GM19467 (cell line): ENCODE measurements around the gene PDK2.
A peak's percentile ranks its signal among the peaks of the same experiment; 100 is the strongest.

Experiments used
- ATAC-seq: cut with Tn5 transposase; IDR thresholded peaks from one replicate; pipeline ENCODE4 v1.9.1; 2021; ENCODE audit warnings: mild to moderate bottlenecking, moderate library complexity; ENCODE audit not compliant: unreplicated experiment

Gene PDK2

DNA sequence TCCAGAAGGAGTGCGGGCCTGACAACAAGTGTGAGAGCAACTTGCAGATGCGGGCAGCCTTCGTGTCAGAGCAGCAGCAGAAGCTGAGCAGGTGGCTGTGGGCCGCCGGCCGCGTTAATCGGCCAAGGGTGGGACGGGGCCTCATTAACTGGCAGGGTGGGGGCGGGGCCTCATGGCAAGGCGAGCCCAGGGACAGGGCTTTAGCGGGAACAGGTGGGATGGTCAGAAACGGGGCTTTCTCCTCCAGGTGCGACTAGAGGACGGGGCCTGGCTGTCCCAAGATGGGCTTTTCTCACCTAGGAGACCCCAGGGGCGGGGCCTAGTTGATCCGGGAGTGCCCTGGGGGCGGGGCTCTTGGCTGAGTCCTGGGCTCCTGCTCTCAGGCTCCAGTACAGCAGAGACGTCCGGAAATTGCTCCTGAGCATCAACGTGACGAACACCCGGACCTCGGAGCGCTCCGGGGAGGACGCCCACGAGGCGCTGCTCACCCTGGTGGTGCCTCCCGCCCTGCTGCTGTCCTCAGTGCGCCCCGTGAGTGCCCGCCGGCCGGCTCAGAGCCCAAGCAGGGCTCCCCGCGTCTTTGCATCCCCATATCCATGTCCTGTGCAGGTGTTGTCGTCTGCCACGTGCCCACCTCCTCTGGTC is 18.4 kb upstream of the PDK2 start:
- ATAC-seq, result no peak

GRCh38 chr17:50078430-50078829 is 16.7 kb upstream of the PDK2 start:
- no peak for ATAC-seq

DNA sequence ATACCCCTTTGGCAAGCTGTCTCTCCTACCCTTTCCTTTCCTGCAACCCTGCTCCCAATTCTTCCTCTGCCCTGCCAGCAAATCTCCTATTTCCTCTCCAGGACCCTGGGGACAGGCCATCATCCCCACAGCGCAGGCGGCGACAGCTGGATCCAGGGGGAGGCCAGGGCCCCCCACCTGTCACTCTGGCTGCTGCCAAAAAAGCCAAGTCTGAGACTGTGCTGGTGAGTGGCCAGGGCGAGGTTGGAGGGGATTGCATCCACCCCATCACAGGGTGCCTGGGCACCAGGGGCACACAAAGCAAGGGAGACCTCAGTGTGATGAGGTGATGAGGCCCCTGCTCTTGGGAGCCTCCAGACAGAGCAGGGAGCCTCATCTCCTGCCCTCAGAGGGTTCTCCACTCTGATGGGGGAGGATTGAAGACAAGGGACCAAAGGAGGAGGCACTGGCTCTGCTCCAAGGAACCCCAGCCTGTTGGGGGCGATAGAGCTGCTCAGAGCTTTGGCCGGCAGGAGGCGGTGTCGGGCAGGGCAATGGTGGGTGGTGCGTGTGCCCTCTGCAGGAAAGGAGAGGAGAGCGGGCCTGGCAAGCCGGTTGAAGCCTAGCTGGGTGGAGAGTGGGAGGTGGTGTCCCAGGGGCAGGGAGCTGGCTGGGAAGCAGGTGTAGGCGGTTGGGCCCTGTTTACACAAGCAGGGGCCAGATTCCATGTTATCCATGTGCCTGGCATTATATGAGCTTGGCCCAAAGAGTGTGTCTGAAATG is 15.6 kb upstream of the PDK2 start:
- no peak for ATAC-seq

- ATAC-seq, result no peak
Measured at GRCh38 chr17:50080096-50080480, 15.1 kb upstream of the PDK2 start.

DNA sequence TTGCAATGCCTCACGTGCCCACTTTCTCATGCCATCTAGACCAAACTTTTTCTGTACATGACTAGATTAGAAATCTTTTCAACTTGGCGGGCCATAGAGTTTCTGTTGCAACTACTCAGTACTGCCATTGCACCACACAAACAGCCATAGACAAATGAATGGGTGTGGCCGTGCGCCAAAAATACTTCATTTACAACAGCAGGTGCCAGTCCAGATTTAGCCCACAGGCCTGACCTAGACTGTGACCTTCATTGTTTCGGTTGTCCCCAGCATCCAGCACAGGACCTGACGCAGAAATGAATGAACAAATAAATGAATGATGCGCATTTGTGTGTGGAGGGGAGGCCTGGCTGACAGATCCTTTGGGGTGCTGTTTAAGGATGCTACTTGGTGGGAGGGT is 14.3 kb upstream of the PDK2 start:
- no peak for ATAC-seq

GRCh38 chr17:50081757-50082156 is 13.4 kb upstream of the PDK2 start:
- ATAC-seq, result no peak

DNA sequence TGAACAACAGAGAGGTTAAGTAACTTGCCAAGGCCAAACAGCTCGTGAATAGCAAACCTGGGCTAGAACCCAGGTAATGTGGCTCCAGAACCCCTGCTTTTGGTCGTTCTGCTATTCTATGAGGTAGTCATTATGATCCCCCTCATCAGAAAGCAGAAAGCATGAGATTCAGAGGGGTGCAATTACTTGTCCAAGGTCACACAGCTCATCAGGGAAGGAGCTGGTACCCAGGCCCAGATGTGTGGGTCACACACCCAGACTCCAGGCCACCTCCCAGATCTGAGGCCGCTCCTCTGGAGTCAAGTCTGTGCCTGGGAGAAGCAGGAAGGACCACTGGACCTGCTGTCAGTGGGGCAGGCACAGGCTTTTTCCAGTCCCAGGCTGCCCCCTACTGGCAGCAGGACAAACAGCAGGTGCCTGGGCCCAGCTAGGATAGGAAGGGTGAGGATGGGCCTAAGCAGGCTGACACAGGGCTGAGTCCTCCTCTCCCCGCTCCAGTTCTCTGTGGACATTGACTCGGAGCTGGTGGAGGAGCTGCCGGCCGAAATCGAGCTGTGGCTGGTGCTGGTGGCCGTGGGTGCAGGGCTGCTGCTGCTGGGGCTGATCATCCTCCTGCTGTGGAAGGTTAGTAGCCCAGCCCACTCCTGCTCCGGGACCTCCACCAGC is 7.8 kb upstream of the PDK2 start:
- peak; percentile 66 for ATAC-seq

DNA sequence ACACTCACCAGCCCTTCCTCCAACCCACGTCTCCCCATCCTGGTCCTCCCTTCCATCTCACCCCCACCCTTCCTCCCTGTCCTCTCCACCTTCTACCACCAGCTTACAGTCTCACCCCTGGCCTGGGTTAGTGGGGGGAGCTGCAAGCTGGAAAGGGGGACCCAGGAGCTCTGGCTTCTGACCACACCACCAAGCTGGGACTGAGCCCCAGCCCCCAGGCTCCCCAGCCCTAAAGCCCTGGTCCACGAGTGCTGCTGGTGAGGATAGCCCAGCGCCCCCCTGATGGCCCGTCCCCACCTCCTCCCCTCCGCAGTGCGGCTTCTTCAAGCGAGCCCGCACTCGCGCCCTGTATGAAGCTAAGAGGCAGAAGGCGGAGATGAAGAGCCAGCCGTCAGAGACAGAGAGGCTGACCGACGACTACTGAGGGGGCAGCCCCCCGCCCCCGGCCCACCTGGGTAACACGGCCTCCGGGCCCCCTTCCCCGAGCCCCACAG is 7.2 kb upstream of the PDK2 start:
- ATAC-seq, result no peak

DNA sequence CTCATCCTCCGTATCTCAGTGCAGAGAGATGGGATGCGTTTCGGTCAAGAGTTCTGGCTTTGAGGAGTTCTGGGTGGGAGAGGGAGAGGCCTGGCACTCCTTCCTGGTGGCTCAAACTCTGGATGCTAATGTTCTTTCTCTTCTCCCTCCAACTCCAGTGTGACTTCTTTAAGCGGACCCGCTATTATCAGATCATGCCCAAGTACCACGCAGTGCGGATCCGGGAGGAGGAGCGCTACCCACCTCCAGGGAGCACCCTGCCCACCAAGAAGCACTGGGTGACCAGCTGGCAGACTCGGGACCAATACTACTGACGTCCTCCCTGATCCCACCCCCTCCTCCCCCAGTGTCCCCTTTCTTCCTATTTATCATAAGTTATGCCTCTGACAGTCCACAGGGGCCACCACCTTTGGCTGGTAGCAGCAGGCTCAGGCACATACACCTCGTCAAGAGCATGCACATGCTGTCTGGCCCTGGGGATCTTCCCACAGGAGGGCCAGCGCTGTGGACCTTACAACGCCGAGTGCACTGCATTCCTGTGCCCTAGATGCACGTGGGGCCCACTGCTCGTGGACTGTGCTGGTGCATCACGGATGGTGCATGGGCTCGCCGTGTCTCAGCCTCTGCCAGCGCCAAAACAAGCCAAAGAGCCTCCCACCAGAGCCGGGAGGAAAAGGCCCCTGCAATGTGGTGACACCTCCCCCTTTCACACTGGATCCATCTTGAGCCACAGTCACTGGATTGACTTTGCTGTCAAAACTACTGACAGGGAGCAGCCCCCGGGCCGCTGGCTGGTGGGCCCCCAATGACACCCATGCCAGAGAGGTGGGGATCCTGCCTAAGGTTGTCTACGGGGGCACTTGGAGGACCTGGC is 6.0 kb upstream of the PDK2 start:
- ATAC-seq, result no peak

DNA sequence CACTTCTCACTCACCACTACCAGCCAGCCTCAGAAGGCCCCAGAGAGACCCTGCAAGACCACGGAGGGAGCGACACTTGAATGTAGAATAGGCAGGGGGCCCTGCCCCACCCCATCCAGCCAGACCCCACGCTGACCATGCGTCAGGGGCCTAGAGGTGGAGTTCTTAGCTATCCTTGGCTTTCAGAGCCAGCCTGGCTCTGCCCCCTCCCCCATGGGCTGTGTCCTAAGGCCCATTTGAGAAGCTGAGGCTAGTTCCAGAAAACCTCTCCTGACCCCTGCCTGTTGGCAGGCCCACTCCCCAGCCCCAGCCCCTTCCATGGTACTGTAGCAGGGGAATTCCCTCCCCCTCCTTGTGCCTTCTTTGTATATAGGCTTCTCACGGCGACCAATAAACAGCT is 5.1 kb upstream of the PDK2 start:
- ATAC-seq, result no peak

DNA sequence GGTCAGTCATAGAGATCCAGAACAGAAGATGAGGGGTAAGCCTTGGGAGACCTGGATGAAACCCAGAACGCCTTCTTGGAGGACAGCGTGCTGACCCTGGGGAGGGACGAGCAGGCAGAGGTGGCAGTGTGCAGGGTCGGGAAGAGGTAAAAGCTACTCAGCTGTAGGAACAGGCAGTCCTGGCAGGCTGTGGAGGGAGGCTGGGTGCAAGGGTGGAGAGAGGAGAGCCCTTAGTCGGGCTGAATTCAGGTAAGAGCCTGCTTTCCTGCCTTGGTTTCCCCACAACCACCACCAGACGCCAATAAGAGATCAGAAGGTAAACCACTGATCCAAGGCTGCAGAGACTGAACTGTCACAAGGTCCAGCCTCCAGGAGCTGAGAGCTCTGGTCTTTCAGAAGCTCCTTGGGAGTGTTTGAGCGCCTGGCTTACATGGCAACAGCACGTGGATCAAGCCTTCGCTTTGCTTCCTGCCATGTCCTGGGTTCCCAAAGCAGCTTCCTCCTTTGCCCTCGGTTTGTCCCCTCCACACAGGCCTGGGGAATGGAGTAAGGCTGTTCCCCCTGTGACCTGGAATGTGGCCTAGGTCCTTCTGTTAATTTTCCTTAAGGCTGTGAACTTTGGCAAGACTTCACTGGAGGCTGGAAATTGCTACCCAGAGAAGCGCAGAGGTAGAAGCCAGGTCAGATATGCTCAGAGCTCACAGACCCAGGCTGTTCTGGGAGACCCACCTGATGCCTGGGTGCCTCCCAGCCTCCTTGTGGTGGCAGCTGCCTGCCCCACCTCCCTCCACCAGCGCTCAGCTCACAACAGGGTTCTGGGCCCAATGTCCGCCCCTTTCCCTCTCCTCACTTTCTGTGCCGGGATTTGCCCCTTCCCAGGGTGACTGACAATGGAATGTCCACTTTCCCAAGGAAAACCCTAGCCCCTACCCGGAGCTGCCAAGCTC is 3.9 kb upstream of the PDK2 start:
- no peak for ATAC-seq

DNA sequence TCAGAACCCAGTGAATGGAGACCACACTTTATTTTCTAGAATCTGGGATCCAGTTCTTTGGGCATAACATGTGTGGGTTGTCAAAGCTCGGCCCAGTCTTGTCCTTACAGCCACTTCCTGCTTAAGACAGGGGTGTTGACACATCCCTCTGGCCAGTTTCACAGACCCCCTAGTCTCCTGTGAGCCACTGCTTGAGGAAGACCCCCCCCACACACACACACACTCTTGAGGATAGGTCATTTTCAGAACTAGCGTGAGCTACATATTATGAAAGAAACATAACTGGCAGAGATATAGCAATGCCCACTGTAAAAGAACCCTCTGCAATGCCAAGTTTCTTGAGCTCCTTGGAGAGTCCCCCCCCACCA is 3.2 kb upstream of the PDK2 start:
- no peak for ATAC-seq

DNA sequence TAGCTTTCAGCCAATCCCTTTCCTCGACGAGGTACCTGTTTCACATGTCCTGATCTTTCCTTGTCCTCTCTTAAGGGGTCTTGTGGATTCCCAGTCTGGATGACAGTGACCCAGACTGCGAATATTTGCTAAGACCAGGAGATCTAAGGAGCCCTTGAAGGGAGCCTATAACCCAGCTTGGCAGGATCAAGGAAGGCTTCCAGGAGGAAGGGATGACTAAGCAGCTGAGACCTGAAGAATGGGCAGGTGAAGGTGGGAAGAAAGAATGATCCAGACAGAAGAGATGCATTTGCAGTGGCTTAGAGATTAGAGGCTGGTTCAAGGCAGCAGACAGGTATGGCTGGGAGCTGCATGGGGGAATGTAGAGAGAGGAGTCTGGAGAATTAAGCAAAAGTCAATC is 1.9 kb upstream of the PDK2 start:
- no peak for ATAC-seq

DNA sequence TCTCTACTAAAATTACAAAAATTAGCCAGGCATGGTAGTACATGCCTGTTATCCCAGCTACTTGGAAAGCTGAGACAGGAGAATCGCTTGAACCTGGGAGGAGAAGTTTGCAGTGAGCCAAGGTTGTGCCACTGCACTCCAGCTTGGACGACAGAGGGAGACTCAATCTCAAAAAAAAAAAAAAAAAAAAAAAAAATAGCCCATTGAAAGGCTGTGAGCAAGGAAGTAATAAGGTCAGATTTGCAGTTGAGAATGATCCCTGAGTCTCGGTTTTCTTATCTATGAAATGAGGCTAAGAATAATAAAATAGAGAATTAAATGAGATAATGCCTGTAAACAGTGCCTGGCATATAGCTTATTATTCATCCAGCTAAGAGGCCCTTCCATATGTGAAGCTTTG is 1.3 kb upstream of the PDK2 start:
- no peak for ATAC-seq

DNA sequence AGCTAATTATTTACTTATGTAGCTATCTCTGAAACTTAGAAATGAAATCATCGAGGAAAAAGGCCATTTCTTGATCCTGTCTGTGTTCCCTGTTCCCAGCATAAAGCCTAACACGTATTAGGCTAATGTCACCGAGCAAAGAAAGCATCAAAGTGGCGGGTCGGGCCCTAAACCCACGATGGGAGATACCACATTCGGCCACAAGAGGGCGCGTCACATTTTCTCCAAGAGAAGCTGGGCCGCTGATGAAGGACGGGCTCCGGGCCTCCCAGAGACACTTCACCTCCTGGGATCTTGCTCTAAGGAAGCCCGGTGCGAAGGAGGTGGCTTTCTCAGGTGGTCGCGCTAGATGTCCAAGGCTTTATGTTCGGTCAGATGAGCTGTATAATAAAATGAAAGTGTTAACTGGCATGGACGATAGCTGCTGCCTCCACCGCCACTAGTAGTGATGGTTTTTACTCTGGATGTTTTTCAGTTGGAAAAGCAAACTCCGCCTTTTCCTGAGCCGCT is 853 bp upstream of the PDK2 start:
- ATAC-seq, result no peak

GRCh38 chr17:50095626-50096037 is 481 bp downstream of the PDK2 start:
- no peak for ATAC-seq

DNA sequence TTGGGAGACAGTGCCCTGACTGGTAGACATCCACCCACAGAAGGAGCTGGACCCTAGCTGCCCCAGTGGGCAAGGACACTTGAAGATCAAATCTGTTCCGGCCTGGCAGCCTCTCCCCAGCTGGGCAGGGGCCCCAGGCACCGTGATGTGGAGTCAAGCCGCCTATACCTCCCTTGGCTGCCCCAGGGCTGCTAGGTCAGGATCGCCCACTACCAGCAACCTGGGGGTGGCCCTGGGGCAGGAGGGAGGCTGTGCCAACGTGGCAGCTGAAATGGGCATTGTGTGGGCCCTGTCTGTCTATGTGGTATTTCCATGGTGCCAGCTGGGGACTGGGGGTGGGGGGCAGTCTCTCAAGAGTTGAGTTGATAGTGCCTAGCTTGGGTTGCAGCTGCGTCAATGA is 941 bp downstream of the PDK2 start:
- no peak for ATAC-seq

DNA sequence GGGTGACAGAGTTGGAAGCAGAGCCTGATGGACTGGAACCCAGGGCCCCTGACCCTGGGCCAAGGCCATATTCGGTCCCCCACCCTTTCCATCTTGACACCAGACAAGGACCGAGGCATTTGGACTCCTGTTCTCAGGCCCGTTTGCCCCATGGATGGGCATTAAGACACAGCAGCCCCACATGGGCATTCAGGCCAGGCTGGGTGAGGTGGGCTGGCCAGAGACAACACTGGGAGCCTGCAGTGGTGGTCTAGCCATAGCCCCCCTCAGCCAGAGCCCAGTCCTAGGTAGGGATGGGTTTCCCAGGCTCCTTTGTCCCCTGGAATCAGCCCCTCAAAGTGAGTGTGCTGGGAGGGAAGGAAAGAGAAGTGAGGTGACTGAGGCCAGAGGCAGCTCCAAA is 1.6 kb downstream of the PDK2 start:
- no peak for ATAC-seq

DNA sequence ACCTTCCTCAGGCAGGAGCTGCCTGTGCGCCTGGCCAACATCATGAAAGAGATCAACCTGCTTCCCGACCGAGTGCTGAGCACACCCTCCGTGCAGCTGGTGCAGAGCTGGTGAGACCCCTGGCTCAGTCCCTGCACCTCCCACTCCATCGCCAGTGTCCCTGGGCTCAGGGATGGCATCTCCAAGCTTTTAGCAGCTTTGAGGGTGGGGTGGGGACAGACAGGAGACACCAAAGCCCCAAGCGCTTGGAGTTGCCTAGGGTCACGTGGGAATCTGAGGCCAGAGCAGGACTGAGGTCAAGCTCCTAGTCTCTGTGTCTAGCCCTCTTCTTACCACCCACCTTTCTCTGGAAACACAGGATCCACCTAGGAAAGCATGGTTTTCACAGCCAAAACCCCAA is 2.3 kb downstream of the PDK2 start:
- no peak for ATAC-seq

- ATAC-seq, result no peak
Measured at GRCh38 chr17:50097926-50098325, 2.8 kb downstream of the PDK2 start.
